ENCODE measurements around the gene WDFY4.

DNA sequence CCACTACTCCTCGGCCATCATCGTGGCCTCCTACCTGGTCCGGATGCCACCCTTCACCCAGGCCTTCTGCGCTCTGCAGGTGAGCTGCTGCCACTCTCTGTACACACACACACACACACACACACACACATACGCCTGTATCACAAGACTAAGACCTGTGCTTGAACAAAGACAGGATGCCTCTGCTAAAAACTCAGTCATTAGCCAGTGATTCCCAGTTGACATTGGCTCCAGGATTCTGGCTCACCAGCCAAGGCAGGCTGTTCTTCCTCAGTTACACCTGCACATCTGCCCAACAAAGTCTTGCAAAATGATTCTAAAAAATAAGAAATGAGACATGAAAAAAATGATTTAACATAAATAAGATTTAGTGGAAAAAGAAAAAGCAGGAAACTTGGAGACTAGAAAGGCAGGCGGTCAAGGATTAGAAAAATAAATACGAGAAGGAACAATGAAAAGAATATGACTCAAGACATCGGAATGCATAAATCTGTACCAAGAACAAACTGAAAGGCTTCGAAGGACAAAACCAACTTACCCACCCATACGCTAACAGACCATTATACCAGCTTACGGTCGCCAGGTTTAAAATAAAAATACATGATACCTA, 262.3 kb downstream of the WDFY4 start:
- TF ChIP-seq, protein P1, sequence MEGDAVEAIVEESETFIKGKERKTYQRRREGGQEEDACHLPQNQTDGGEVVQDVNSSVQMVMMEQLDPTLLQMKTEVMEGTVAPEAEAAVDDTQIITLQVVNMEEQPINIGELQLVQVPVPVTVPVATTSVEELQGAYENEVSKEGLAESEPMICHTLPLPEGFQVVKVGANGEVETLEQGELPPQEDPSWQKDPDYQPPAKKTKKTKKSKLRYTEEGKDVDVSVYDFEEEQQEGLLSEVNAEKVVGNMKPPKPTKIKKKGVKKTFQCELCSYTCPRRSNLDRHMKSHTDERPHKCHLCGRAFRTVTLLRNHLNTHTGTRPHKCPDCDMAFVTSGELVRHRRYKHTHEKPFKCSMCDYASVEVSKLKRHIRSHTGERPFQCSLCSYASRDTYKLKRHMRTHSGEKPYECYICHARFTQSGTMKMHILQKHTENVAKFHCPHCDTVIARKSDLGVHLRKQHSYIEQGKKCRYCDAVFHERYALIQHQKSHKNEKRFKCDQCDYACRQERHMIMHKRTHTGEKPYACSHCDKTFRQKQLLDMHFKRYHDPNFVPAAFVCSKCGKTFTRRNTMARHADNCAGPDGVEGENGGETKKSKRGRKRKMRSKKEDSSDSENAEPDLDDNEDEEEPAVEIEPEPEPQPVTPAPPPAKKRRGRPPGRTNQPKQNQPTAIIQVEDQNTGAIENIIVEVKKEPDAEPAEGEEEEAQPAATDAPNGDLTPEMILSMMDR (IDR thresholded peaks at IDR 0.05; ENCODE audit: extremely low read depth in 1 of 2, insufficient read depth in 1 of 2, low read depth in 1 of 2, low read length in 2 of 2), result no peak
- TF ChIP-seq POLR2A (IDR thresholded peaks at IDR 0.05; ENCODE audit: low read depth, low read length) (no peak), EZH2 (IDR thresholded peaks at IDR 0.05; ENCODE audit: borderline replicate concordance, low read depth, low read length, severe bottlenecking) (no peak), POLR2AphosphoS5 (IDR thresholded peaks at IDR 0.05; ENCODE audit: insufficient read depth, low read depth, low read length) (no peak), GATA2 (IDR thresholded peaks at IDR 0.05; ENCODE audit: insufficient read depth, insufficient read length, low read depth, low read length) (no peak), FOS (IDR thresholded peaks at IDR 0.05; ENCODE audit: borderline replicate concordance, insufficient read depth, low read length) (peak; percentile 65), MYC (IDR thresholded peaks at IDR 0.05; ENCODE audit: low read depth, low read length) (no peak)
- TF ChIP-seq, protein P2, sequence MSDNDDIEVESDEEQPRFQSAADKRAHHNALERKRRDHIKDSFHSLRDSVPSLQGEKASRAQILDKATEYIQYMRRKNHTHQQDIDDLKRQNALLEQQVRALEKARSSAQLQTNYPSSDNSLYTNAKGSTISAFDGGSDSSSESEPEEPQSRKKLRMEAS (IDR thresholded peaks at IDR 0.05; ENCODE audit: insufficient read depth, insufficient read length), result no peak
